ENCODE data around the gene ZNF625.

The ZNF625 gene

GRCh38 chr19:12095111-12095790 lies 61.3 kb downstream of the ZNF625 start:
- Histone ChIP-seq H3K9ac (ENCODE audit: low read depth, low read length) (no peak overlapping the region), H3K4me1 (ENCODE audit: control insufficient read depth, insufficient read depth, low read length) (no peaks in the 10 kb centered on the region), H3K9me3 (ENCODE audit: control insufficient read depth, insufficient read depth, low read length) (peaks cover 29% of the 10 kb centered on the region; the same call in 1 of the 2 replicates), H3K27me3 (ENCODE audit: control insufficient read depth, insufficient read depth, low read length) (no peaks in the 10 kb centered on the region), H3K36me3 (ENCODE audit: control insufficient read depth, insufficient read depth, low read length) (peaks cover 42% of the 10 kb centered on the region), H3K4me3 (ENCODE audit: low read depth, low read length) (no peak overlapping the region), H3K27ac (ENCODE audit: low read depth, low read length) (no peak overlapping the region)
